Neural progenitor cell (in vitro differentiated cells): Measurements from ENCODE around the gene ACER3. TPM values are rescaled to one million over a fixed set of nuclear protein-coding genes. Genes with fewer than 3 reads are reported as not detected.

ENCODE experiments used
- DNase-seq: peaks from one replicate; pipeline ENCODE4 v3.0.0-alpha.2; 2016; ENCODE audit warnings: low spot score
- H2AFZ ChIP-seq: fragments of 200-600 bp; sonication (generic); replicated peaks from 2 replicates; pipeline ENCODE4 v1.6.1; 2016; ENCODE audit warnings: antibody characterized with exemption
- H3F3A ChIP-seq: fragments of 200-600 bp; sonication (generic); 2 replicates; pipeline ENCODE4 v1.6.1; 2016; ENCODE audit warnings: antibody characterized with exemption, low read depth
- H3K27ac ChIP-seq: fragments of 200-600 bp; sonication (generic); 2 replicates; pipeline ENCODE4 v1.5.1; 2016; ENCODE audit warnings: mild to moderate bottlenecking
- H3K27me3 ChIP-seq: fragments of 200-600 bp; sonication (generic); 2 replicates; pipeline ENCODE4 v1.6.1; 2016; ENCODE audit warnings: mild to moderate bottlenecking, moderate library complexity
- H3K36me3 ChIP-seq: fragments of 200-600 bp; sonication (generic); 2 replicates; pipeline ENCODE4 v1.5.1; 2016
- H3K4me1 ChIP-seq: fragments of 200-600 bp; sonication (generic); 2 replicates; pipeline ENCODE4 v1.6.1; 2016; ENCODE audit warnings: mixed run types
- H3K4me2 ChIP-seq: fragments of 200-600 bp; sonication (generic); 2 replicates; pipeline ENCODE4 v1.6.1; 2016
- H3K4me3 ChIP-seq: fragments of 200-600 bp; sonication (generic); 2 replicates; pipeline ENCODE4 v1.5.1; 2016
- H3K79me2 ChIP-seq: fragments of 200-600 bp; sonication (generic); 2 replicates; pipeline ENCODE4 v1.6.1; 2016; ENCODE audit warnings: low read depth
- H3K9ac ChIP-seq: fragments of 200-600 bp; sonication (generic); 2 replicates; pipeline ENCODE4 v1.6.1; 2016
- H3K9me3 ChIP-seq: fragments of 200-600 bp; sonication (generic); 2 replicates; pipeline ENCODE4 v1.5.1; 2016; ENCODE audit warnings: low read depth
- H4K20me1 ChIP-seq: fragments of 200-600 bp; sonication (generic); 2 replicates; pipeline ENCODE4 v1.6.1; 2016; ENCODE audit warnings: low read depth
- H3K27ac Mint-ChIP-seq: 3 replicates; pipeline ENCODE4 v1.8.0; 2021; ENCODE audit warnings: mixed read lengths
- H3K27me3 Mint-ChIP-seq: 2 replicates; pipeline ENCODE4 v1.8.0; 2022; ENCODE audit warnings: low read depth, mild to moderate bottlenecking, inconsistent platforms, moderate library complexity, mixed read lengths; ENCODE audit not compliant: insufficient read depth
- H3K36me3 Mint-ChIP-seq: 3 replicates; pipeline ENCODE4 v1.8.0; 2021; ENCODE audit warnings: mixed read lengths
- H3K4me1 Mint-ChIP-seq: 3 replicates; pipeline ENCODE4 v1.8.0; 2021; ENCODE audit warnings: mixed read lengths
- H3K4me3 Mint-ChIP-seq: 3 replicates; pipeline ENCODE4 v1.8.0; 2021; ENCODE audit warnings: mild to moderate bottlenecking, moderate library complexity, mixed read lengths
- H3K9me3 Mint-ChIP-seq: 3 replicates; pipeline ENCODE4 v1.8.0; 2020; ENCODE audit warnings: mixed read lengths
- EZH2 ChIP-seq: fragments of 200-600 bp; sonication (generic); IDR thresholded peaks from 2 replicates; pipeline ENCODE4 v1.6.1; 2017; ENCODE audit warnings: antibody characterized with exemption, mild to moderate bottlenecking, moderate library complexity
- EZH2phosphoT487 ChIP-seq: fragments of 200-600 bp; sonication (generic); IDR thresholded peaks from 2 replicates; pipeline ENCODE4 v1.6.1; 2017; ENCODE audit warnings: antibody characterized with exemption
- total RNA-seq: library from RNA; depleted of rRNA; stranded (reverse); fragments of >200 nt; gene quantifications from 2 replicates; pipeline ENCODE4 v1.2.3, GENCODE V29; 2015; ENCODE audit warnings: low replicate concordance
- TF ChIP-seq, protein P1 (sequence below): fragments of 200-600 bp; sonication (generic); IDR thresholded peaks from 2 replicates; pipeline ENCODE4 v1.5.1; 2017; ENCODE audit warnings: antibody characterized with exemption, mild to moderate bottlenecking

ACER3 gene
- total RNA-seq, 1 donor from 2014 or later = 18.9 TPM

- Histone ChIP-seq H3K9ac (no peak overlapping the region), H3K4me1 (peaks cover 11% of the 10 kb centered on the region), H3K27ac (no peak overlapping the region), H3K4me3 (no peak overlapping the region), H3F3A (no peaks in the 10 kb centered on the region), H3K79me2 (no peaks in the 10 kb centered on the region), H2AFZ (no peak overlapping the region), H3K27me3 (no peaks in the 10 kb centered on the region), H3K36me3 (no peaks in the 10 kb centered on the region), H3K9me3 (no peaks in the 10 kb centered on the region), H4K20me1 (no peaks in the 10 kb centered on the region), H3K4me2 (no peak overlapping the region)
- Mint-ChIP-seq H3K9me3 (peaks cover 15% of the 10 kb centered on the region), H3K4me3 (no peak overlapping the region), H3K27ac (no peak overlapping the region), H3K36me3 (peaks cover 7% of the 10 kb centered on the region), H3K4me1 (peaks cover 4% of the 10 kb centered on the region), H3K27me3 (no peaks in the 10 kb centered on the region)
- TF ChIP-seq EZH2phosphoT487 (no peak), EZH2 (no peak)
- TF ChIP-seq, protein P1, sequence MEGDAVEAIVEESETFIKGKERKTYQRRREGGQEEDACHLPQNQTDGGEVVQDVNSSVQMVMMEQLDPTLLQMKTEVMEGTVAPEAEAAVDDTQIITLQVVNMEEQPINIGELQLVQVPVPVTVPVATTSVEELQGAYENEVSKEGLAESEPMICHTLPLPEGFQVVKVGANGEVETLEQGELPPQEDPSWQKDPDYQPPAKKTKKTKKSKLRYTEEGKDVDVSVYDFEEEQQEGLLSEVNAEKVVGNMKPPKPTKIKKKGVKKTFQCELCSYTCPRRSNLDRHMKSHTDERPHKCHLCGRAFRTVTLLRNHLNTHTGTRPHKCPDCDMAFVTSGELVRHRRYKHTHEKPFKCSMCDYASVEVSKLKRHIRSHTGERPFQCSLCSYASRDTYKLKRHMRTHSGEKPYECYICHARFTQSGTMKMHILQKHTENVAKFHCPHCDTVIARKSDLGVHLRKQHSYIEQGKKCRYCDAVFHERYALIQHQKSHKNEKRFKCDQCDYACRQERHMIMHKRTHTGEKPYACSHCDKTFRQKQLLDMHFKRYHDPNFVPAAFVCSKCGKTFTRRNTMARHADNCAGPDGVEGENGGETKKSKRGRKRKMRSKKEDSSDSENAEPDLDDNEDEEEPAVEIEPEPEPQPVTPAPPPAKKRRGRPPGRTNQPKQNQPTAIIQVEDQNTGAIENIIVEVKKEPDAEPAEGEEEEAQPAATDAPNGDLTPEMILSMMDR = no peak
- peak; percentile 7 for DNase-seq
Measured at GRCh38 chr11:76911415-76911808, 50.7 kb downstream of the ACER3 start.

DNA sequence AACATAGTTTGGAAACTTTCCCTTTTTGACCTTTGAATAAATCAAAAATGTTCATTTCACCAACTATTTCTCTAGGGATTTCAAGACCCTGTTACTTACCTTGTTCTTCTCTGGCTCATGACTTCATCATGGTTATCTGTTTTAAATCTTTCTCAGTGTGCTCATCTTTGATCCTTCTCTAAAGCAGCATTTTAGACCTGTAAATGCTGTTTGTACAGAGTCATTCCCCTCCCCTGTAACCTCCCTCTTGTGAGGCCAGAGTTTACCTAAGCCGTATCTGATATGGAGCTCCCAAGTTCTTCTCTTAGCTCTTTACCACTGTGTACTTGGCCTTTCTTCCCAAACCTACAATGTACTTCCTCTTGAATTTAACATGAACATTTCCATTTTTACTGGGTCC lies 56.0 kb downstream of the ACER3 start:
- no peak overlapping the region for H3K27ac Mint-ChIP-seq
- no peak for DNase-seq
- Histone ChIP-seq H3K9me3 (no peaks in the 10 kb centered on the region), H4K20me1 (peaks cover 5% of the 10 kb centered on the region), H3F3A (no peaks in the 10 kb centered on the region), H2AFZ (no peak overlapping the region), H3K27ac (no peak overlapping the region), H3K79me2 (no peaks in the 10 kb centered on the region), H3K4me3 (no peak overlapping the region), H3K36me3 (no peaks in the 10 kb centered on the region), H3K4me1 (peaks cover 3% of the 10 kb centered on the region), H3K9ac (no peak overlapping the region), H3K27me3 (no peaks in the 10 kb centered on the region), H3K4me2 (no peak overlapping the region)
- TF ChIP-seq, protein P1 = no peak
- TF ChIP-seq EZH2 = no peak
- no peak for TF ChIP-seq EZH2phosphoT487
- H3K36me3 Mint-ChIP-seq = no peaks in the 10 kb centered on the region
- H3K4me3 Mint-ChIP-seq = no peak overlapping the region
- no peaks in the 10 kb centered on the region for H3K9me3 Mint-ChIP-seq
- H3K4me1 Mint-ChIP-seq = no peaks in the 10 kb centered on the region
- H3K27me3 Mint-ChIP-seq = no peaks in the 10 kb centered on the region

GRCh38 chr11:76918941-76919386 lies 58.2 kb downstream of the ACER3 start:
- Histone ChIP-seq H3K9ac (no peak overlapping the region), H3K27me3 (no peaks in the 10 kb centered on the region), H3K79me2 (no peaks in the 10 kb centered on the region), H3K27ac (no peak overlapping the region), H3K9me3 (no peaks in the 10 kb centered on the region), H3F3A (no peaks in the 10 kb centered on the region), H3K4me1 (no peaks in the 10 kb centered on the region), H4K20me1 (peaks cover 5% of the 10 kb centered on the region), H3K36me3 (no peaks in the 10 kb centered on the region), H3K4me3 (no peak overlapping the region), H3K4me2 (no peak overlapping the region), H2AFZ (no peak overlapping the region)
- TF ChIP-seq EZH2phosphoT487 (no peak), EZH2 (no peak)
- TF ChIP-seq, protein P1 = peak; percentile 82
- Mint-ChIP-seq H3K9me3 (no peaks in the 10 kb centered on the region), H3K36me3 (no peaks in the 10 kb centered on the region), H3K27me3 (no peaks in the 10 kb centered on the region), H3K4me1 (no peaks in the 10 kb centered on the region), H3K4me3 (no peak overlapping the region), H3K27ac (no peak overlapping the region)
- DNase-seq = peak; percentile 65

GRCh38 chr11:76919467-76919866 lies 58.7 kb downstream of the ACER3 start:
- Histone ChIP-seq H3K4me3 (no peak overlapping the region), H3K9me3 (no peaks in the 10 kb centered on the region), H2AFZ (no peak overlapping the region), H3K4me2 (no peak overlapping the region), H3K27ac (no peak overlapping the region), H3K9ac (no peak overlapping the region), H3K79me2 (no peaks in the 10 kb centered on the region), H3K36me3 (no peaks in the 10 kb centered on the region), H4K20me1 (peaks cover 5% of the 10 kb centered on the region), H3K27me3 (no peaks in the 10 kb centered on the region), H3K4me1 (no peaks in the 10 kb centered on the region), H3F3A (no peaks in the 10 kb centered on the region)
- TF ChIP-seq EZH2 = no peak
- TF ChIP-seq EZH2phosphoT487 = no peak
- TF ChIP-seq, protein P1 = no peak
- Mint-ChIP-seq H3K36me3 (no peaks in the 10 kb centered on the region), H3K27me3 (no peaks in the 10 kb centered on the region), H3K4me1 (no peaks in the 10 kb centered on the region), H3K27ac (no peak overlapping the region), H3K4me3 (no peak overlapping the region), H3K9me3 (no peaks in the 10 kb centered on the region)
- no peak for DNase-seq
